Upper lobe of left lung (tissue), 6 donors: ENCODE measurements around the gene PIGC. TPM values are rescaled to one million over a fixed set of nuclear protein-coding genes. Genes with fewer than 3 reads are reported as not detected.

Source experiments
- ATAC-seq, 2 donors: fragments of 200-7000 bp; cut with Tn5 transposase; one replicate each; pipeline ENCODE4 v1.9.1; 2022; ENCODE audit warnings: mild to moderate bottlenecking in 2 of 2, moderate library complexity in 2 of 2; ENCODE audit not compliant: low FRiP score in 2 of 2
- DNase-seq, 2 donors: peaks; one replicate each; pipeline ENCODE4 v3.0.0-alpha.2; 2019 to 2020
- H3K27ac ChIP-seq, 4 donors: fragments of 200-600 bp; sonication (generic); one replicate each; pipeline ENCODE4 v1.5.1; 2016 to 2019
- H3K27me3 ChIP-seq, 4 donors: fragments of 200-600 bp; sonication (generic); one replicate each; pipeline ENCODE4 v1.5.1; 2017 to 2019
- H3K36me3 ChIP-seq, 4 donors: fragments of 200-600 bp; sonication (generic); one replicate each; pipeline ENCODE4 v1.5.1; 2016 to 2019
- H3K4me1 ChIP-seq, 4 donors: fragments of 200-600 bp; sonication (generic); one replicate each; pipeline ENCODE4 v1.5.1; 2018 to 2019
- H3K4me3 ChIP-seq, 4 donors: fragments of 200-600 bp; sonication (generic); one replicate each; pipeline ENCODE4 v1.5.1; 2017 to 2019; ENCODE audit warnings: mild to moderate bottlenecking in 2 of 4, moderate library complexity in 1 of 4
- H3K9me3 ChIP-seq, 4 donors: fragments of 200-600 bp; sonication (generic); one replicate each; pipeline ENCODE4 v1.5.1; 2018 to 2019
- EP300 ChIP-seq, 4 donors: sonication (generic); formaldehyde crosslinking; IDR thresholded peaks; one replicate each; pipeline ENCODE4 v1.5.1; 2017; ENCODE audit warnings: antibody characterized with exemption in 4 of 4, control low read depth in 2 of 4
- POLR2A ChIP-seq, 4 donors: fragments of 450-650 bp; IDR thresholded peaks; one replicate each; pipeline ENCODE4 v1.5.1; 2016 to 2017; ENCODE audit warnings: antibody characterized with exemption in 4 of 4, mild to moderate bottlenecking in 2 of 4
- POLR2AphosphoS5 ChIP-seq, 2 donors: sonication (generic); formaldehyde crosslinking; IDR thresholded peaks; one replicate each; pipeline ENCODE4 v1.5.1; 2017; ENCODE audit warnings: antibody characterized with exemption in 2 of 2
- WGBS, 2 donors: methylation state at CpG; one replicate each; pipeline ENCODE4 v1.1.5; 2017 to 2018; 5-methylcytosine and 5-hydroxymethylcytosine counted together
- total RNA-seq, 6 donors: library from RNA; depleted of rRNA in 4 of 6; stranded (reverse); fragments of >200 nt in 4 of 6; gene quantifications; one replicate each; pipeline versions ENCODE4 v1.1.0 to v1.2.1, GENCODE V29; 2016 to 2021
- TF ChIP-seq, protein P1 (sequence below), 6 experiments: fragments of 450-650 bp in 4 of 6; fragments of 200-600 bp in 2 of 6; sonication (generic) in 2 of 6; IDR thresholded peaks; one replicate each; pipeline ENCODE4 v1.5.1; 2016 to 2019; ENCODE audit warnings: antibody characterized with exemption in 6 of 6
- donor health status: DM: no; HTN: no; CAD: no; lungs with moderate emphysema.
- donor health status: DM: no; HTN: yes; CAD: no; lungs with severe emphysema.

The PIGC gene
- total RNA-seq, 6 donors from 2014 or later: 5.9 to 23.4 (median 19.3) TPM

GRCh38 chr1:172487550-172487949 is 43.7 kb upstream of the PIGC start:
- DNase-seq: no peak
- no peak for ATAC-seq
- Histone ChIP-seq H3K27ac (no peak overlapping the region), H3K27me3 (no peaks in the 10 kb centered on the region), H3K4me3 (no peak overlapping the region), H3K36me3 (no peaks in the 10 kb centered on the region), H3K4me1 (peaks cover 0 to 4% (median 0%) of the 10 kb centered on the region in 4 donors), H3K9me3 (no peaks in the 10 kb centered on the region)
- 60 to 66% methylated on average over 4 of the region's 4 CpGs for WGBS, 2 donors
- no peak for TF ChIP-seq EP300 (IDR thresholded peaks at IDR 0.05)
- TF ChIP-seq POLR2A (IDR thresholded peaks at IDR 0.05): no peak
- TF ChIP-seq POLR2AphosphoS5 (IDR thresholded peaks at IDR 0.05): no peak
- TF ChIP-seq, protein P1, sequence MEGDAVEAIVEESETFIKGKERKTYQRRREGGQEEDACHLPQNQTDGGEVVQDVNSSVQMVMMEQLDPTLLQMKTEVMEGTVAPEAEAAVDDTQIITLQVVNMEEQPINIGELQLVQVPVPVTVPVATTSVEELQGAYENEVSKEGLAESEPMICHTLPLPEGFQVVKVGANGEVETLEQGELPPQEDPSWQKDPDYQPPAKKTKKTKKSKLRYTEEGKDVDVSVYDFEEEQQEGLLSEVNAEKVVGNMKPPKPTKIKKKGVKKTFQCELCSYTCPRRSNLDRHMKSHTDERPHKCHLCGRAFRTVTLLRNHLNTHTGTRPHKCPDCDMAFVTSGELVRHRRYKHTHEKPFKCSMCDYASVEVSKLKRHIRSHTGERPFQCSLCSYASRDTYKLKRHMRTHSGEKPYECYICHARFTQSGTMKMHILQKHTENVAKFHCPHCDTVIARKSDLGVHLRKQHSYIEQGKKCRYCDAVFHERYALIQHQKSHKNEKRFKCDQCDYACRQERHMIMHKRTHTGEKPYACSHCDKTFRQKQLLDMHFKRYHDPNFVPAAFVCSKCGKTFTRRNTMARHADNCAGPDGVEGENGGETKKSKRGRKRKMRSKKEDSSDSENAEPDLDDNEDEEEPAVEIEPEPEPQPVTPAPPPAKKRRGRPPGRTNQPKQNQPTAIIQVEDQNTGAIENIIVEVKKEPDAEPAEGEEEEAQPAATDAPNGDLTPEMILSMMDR (IDR thresholded peaks at IDR 0.05): no peak

- WGBS, 2 donors: 59 to 65% methylated on average over 3 of the region's 3 CpGs
- Histone ChIP-seq H3K27me3 (no peaks in the 10 kb centered on the region), H3K9me3 (no peaks in the 10 kb centered on the region), H3K4me3 (no peak overlapping the region), H3K36me3 (no peaks in the 10 kb centered on the region), H3K4me1 (peaks cover 0 to 4% (median 0%) of the 10 kb centered on the region in 4 donors), H3K27ac (no peak overlapping the region)
- ATAC-seq (no peak), DNase-seq (no peak)
- TF ChIP-seq, protein P1 (IDR thresholded peaks at IDR 0.05): no peak
- TF ChIP-seq POLR2A (IDR thresholded peaks at IDR 0.05) (no peak), EP300 (IDR thresholded peaks at IDR 0.05) (no peak)
These were observed 43.1 kb upstream of the PIGC start for GRCh38 chr1:172486805-172487454.

GRCh38 chr1:172485626-172486025 is 41.8 kb upstream of the PIGC start:
- DNase-seq: no peak
- no peaks in the 10 kb centered on the region for H3K27me3 ChIP-seq
- 70 to 72% methylated on average over 5 of the region's 5 CpGs for WGBS, 2 donors
- no peak for ATAC-seq
- H3K27ac ChIP-seq: no peak overlapping the region
- H3K4me3 ChIP-seq: no peak overlapping the region
- peaks cover 0 to 4% (median 0%) of the 10 kb centered on the region in 4 donors for H3K4me1 ChIP-seq
- H3K9me3 ChIP-seq: no peaks in the 10 kb centered on the region
- TF ChIP-seq POLR2A (IDR thresholded peaks at IDR 0.05): no peak
- no peak for TF ChIP-seq EP300 (IDR thresholded peaks at IDR 0.05)
- TF ChIP-seq, protein P1 (IDR thresholded peaks at IDR 0.05): no peak
- TF ChIP-seq POLR2AphosphoS5 (IDR thresholded peaks at IDR 0.05): no peak
- no peaks in the 10 kb centered on the region for H3K36me3 ChIP-seq

DNA sequence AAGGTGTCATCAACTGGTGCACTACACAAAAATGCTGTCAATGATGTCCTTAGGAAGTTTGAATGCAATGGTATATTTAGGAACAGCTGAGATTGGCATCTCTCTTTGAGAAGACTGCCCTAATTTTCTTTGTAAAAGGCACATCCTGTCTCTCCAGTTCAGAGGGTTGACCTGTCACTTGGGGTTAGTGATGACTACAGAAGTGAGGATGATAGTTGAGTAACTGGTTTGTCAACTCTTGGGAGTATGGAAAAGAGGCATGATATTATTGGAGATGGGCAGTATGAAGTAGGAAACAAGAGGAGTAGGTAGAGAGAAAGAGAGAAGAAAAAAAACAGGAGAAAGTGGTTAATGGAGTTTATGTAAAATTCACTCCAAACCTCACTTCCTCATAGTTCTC is 40.4 kb upstream of the PIGC start:
- H3K27ac ChIP-seq: no peak overlapping the region
- no peak overlapping the region for H3K4me3 ChIP-seq
- TF ChIP-seq EP300 (IDR thresholded peaks at IDR 0.05) (no peak), POLR2AphosphoS5 (IDR thresholded peaks at IDR 0.05) (no peak), POLR2A (IDR thresholded peaks at IDR 0.05) (no peak)
- TF ChIP-seq, protein P1 (IDR thresholded peaks at IDR 0.05): no peak
- no peaks in the 10 kb centered on the region for H3K9me3 ChIP-seq
- no peaks in the 10 kb centered on the region for H3K27me3 ChIP-seq
- DNase-seq (no peak), ATAC-seq (no peak)
- H3K36me3 ChIP-seq: no peaks in the 10 kb centered on the region
- H3K4me1 ChIP-seq: peaks cover 0 to 4% (median 0%) of the 10 kb centered on the region in 4 donors

DNA sequence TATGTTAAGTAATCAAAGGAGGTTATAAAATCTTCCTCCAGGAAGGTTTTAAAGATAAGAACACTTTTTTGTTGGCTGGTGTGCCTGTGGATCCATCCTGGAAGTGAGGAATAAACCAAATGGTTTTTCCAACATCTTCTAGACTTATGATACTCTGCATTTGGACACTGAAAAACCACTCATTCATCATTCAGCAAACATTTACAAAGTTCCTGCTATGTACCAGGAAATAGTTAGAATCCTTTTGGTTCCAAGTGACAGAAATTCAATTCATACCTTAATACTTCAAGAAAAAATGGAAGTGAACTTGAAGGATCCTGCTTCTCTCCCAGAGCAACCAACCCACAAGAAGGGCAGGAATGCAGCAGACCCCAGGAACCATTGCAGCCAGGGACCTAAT is 39.6 kb upstream of the PIGC start:
- Histone ChIP-seq H3K4me3 (no peak overlapping the region), H3K9me3 (no peaks in the 10 kb centered on the region), H3K27me3 (no peaks in the 10 kb centered on the region), H3K27ac (no peak overlapping the region), H3K4me1 (peaks cover 0 to 4% (median 0%) of the 10 kb centered on the region in 4 donors), H3K36me3 (no peaks in the 10 kb centered on the region)
- TF ChIP-seq POLR2AphosphoS5 (IDR thresholded peaks at IDR 0.05): no peak
- no peak for TF ChIP-seq POLR2A (IDR thresholded peaks at IDR 0.05)
- no peak for TF ChIP-seq EP300 (IDR thresholded peaks at IDR 0.05)
- TF ChIP-seq, protein P1 (IDR thresholded peaks at IDR 0.05): no peak
- DNase-seq (no peak), ATAC-seq (no peak)
